Osteocyte (in vitro differentiated cells): ENCODE data around the gene RNF148. TPM values are rescaled to one million over a fixed set of nuclear protein-coding genes. Genes with fewer than 3 reads are reported as not detected.

Source experiments
- DNase-seq: peaks from one replicate; pipeline ENCODE4 v3.0.0; 2021; ENCODE audit warnings: mixed read lengths; ENCODE audit not compliant: unreplicated experiment; ENCODE audit errors: extremely low spot score
- H3K27ac Mint-ChIP-seq: one replicate; pipeline ENCODE4 v1.8.0; 2021; ENCODE audit warnings: mild to moderate bottlenecking, mixed read lengths; ENCODE audit not compliant: unreplicated experiment
- H3K27me3 Mint-ChIP-seq: one replicate; pipeline ENCODE4 v1.8.0; 2021; ENCODE audit warnings: mixed read lengths; ENCODE audit not compliant: unreplicated experiment
- H3K36me3 Mint-ChIP-seq: one replicate; pipeline ENCODE4 v1.8.0; 2021; ENCODE audit warnings: mixed read lengths; ENCODE audit not compliant: unreplicated experiment
- H3K4me1 Mint-ChIP-seq: one replicate; pipeline ENCODE4 v1.8.0; 2021; ENCODE audit warnings: mixed read lengths; ENCODE audit not compliant: unreplicated experiment
- H3K4me3 Mint-ChIP-seq: one replicate; pipeline ENCODE4 v1.8.0; 2021; ENCODE audit warnings: mild to moderate bottlenecking, moderate library complexity, mixed read lengths; ENCODE audit not compliant: unreplicated experiment
- H3K9me3 Mint-ChIP-seq: one replicate; pipeline ENCODE4 v1.8.0; 2021; ENCODE audit warnings: mixed read lengths; ENCODE audit not compliant: unreplicated experiment
- CTCF ChIP-seq: fragments of 200-600 bp; sonication (generic); IDR thresholded peaks from 2 replicates; pipeline ENCODE4 v1.5.0; 2021; ENCODE audit warnings: antibody characterized with exemption, mild to moderate bottlenecking, moderate library complexity
- total RNA-seq: library from RNA; stranded (reverse); gene quantifications from 2 replicates; pipeline ENCODE4 v1.2.1, GENCODE V29; 2021

RNF148 gene
- total RNA-seq, 1 donor from 2014 or later, result not detected

- no peaks in the 10 kb centered on the region for H3K4me1 Mint-ChIP-seq
- no peaks in the 10 kb centered on the region for H3K27me3 Mint-ChIP-seq
- H3K9me3 Mint-ChIP-seq, result no peaks in the 10 kb centered on the region
- no peak for TF ChIP-seq CTCF
- no peak overlapping the region for H3K4me3 Mint-ChIP-seq
- no peaks in the 10 kb centered on the region for H3K36me3 Mint-ChIP-seq
- no peak for DNase-seq
- H3K27ac Mint-ChIP-seq, result no peak overlapping the region
Observed at GRCh38 chr7:122709930-122710646, 7.4 kb upstream of the RNF148 start.

DNA sequence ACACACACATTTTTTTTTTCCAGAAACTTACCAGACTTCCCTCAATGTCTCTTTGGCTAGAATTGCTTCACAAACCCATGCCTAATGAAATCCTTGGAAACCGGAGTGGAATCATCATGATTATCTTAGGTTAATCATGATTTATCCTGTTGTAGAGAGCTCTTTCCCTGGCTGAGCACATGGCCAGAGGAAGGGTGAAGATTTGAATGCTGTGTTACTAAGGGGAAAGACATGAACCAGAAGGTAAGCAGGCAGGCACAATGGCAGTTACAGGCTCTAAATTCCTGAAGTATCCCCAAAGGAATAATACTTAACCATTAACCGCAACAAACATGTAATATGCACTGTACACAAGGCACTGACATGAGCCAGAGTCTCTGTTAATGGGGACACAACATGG, 4.1 kb upstream of the RNF148 start:
- no peak for TF ChIP-seq CTCF
- DNase-seq, result no peak
- H3K9me3 Mint-ChIP-seq, result peaks cover 6% of the 10 kb centered on the region
- H3K27ac Mint-ChIP-seq, result no peak overlapping the region
- H3K27me3 Mint-ChIP-seq, result no peaks in the 10 kb centered on the region
- H3K4me3 Mint-ChIP-seq, result no peak overlapping the region
- H3K36me3 Mint-ChIP-seq, result no peaks in the 10 kb centered on the region
- H3K4me1 Mint-ChIP-seq, result no peaks in the 10 kb centered on the region

- DNase-seq, result no peak
- H3K27ac Mint-ChIP-seq, result no peak within 1 kb of the TSS
- H3K4me3 Mint-ChIP-seq, result no peak within 1 kb of the TSS
- H3K9me3 Mint-ChIP-seq, result peaks cover 6% of the 10 kb centered on the region
- H3K36me3 Mint-ChIP-seq, result no peaks in the 10 kb centered on the region
- TF ChIP-seq CTCF, result no peak
- H3K27me3 Mint-ChIP-seq, result no peaks in the 10 kb centered on the region
- H3K4me1 Mint-ChIP-seq, result no peaks in the 10 kb centered on the region
Observed at GRCh38 chr7:122699017-122699416, 3.7 kb downstream of the RNF148 start, which contains the start of gene RNF133. Gene RNF133 (minus strand): TSS chr7:122699117. CDS start chr7:122698918, 199 bp downstream.

DNA sequence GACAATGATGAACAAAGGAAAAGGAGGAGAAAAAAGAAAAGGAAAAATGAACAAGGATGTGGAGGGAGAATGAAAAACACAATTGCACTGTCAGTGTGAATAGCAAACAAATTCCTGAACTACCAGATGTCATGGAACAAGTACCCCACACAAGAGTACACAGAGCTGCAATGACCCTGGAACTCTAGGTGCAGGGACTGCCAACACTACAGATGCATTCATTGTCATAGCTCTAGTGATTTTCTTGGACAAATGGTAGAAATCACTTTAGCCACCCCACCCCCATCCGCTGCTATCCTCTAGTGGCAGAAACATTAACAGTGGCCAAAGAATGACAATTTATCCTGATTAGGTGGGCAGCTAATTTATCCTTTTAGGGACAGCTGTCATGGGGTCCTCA, 6.9 kb downstream of the RNF148 start:
- peaks cover 9% of the 10 kb centered on the region for H3K9me3 Mint-ChIP-seq
- no peak for TF ChIP-seq CTCF

GRCh38 chr7:122694697-122695096, 8.0 kb downstream of the RNF148 start:
- Mint-ChIP-seq H3K9me3 (peaks cover 14% of the 10 kb centered on the region), H3K4me3 (no peak overlapping the region), H3K36me3 (no peaks in the 10 kb centered on the region), H3K27me3 (no peaks in the 10 kb centered on the region), H3K4me1 (no peaks in the 10 kb centered on the region), H3K27ac (no peak overlapping the region)
- DNase-seq, result no peak
- TF ChIP-seq CTCF, result no peak

More for the DNA sequence above, 6.9 kb downstream of the RNF148 start:
- Mint-ChIP-seq H3K27ac (no peak overlapping the region), H3K36me3 (no peaks in the 10 kb centered on the region), H3K4me3 (no peak overlapping the region), H3K27me3 (no peaks in the 10 kb centered on the region), H3K4me1 (no peaks in the 10 kb centered on the region)
- DNase-seq, result no peak
